Parathyroid adenoma (tissue), 2 donors: ENCODE results near the gene OBSCN.

Experiments used
- H2AFZ ChIP-seq: fragments of 300-600 bp; sonication (generic); one replicate; pipeline ENCODE4 v1.7.0; 2017; ENCODE audit warnings: antibody characterized with exemption, mild to moderate bottlenecking
- H3K27ac ChIP-seq: fragments of 300-600 bp; sonication (generic); one replicate; pipeline ENCODE4 v1.7.0; 2017
- H3K27me3 ChIP-seq: fragments of 300-600 bp; sonication (generic); one replicate; pipeline ENCODE4 v1.7.0; 2017; ENCODE audit warnings: low read length; ENCODE audit not compliant: control insufficient read depth, insufficient read depth
- H3K36me3 ChIP-seq: fragments of 300-600 bp; sonication (generic); one replicate; pipeline ENCODE4 v1.7.0; 2017; ENCODE audit warnings: low read length; ENCODE audit not compliant: control insufficient read depth, insufficient read depth
- H3K4me1 ChIP-seq: fragments of 300-600 bp; sonication (generic); one replicate; pipeline ENCODE4 v1.7.0; 2017; ENCODE audit warnings: control low read depth
- H3K4me2 ChIP-seq: fragments of 300-600 bp; sonication (generic); one replicate; pipeline ENCODE4 v1.7.0; 2017; ENCODE audit warnings: low read length
- H3K4me3 ChIP-seq: fragments of 300-600 bp; sonication (generic); one replicate; pipeline ENCODE4 v1.7.0; 2017; ENCODE audit warnings: low read depth, low read length
- H3K79me2 ChIP-seq: fragments of 300-600 bp; sonication (generic); one replicate; pipeline ENCODE4 v1.7.0; 2017; ENCODE audit warnings: control low read depth
- H3K9ac ChIP-seq: fragments of 300-600 bp; sonication (generic); one replicate; pipeline ENCODE4 v1.7.0; 2017; ENCODE audit warnings: mild to moderate bottlenecking
- H3K9me3 ChIP-seq: fragments of 300-600 bp; sonication (generic); one replicate; pipeline ENCODE4 v1.7.0; 2017; ENCODE audit warnings: low read length; ENCODE audit not compliant: control insufficient read depth
- TF ChIP-seq, protein P1 (sequence below): fragments of 300-600 bp; sonication (generic); IDR thresholded peaks from one replicate; pipeline ENCODE4 v1.7.0; 2017; ENCODE audit warnings: antibody characterized with exemption, mild to moderate bottlenecking
- donor health status: primary hyperparathyroidism.

The OBSCN gene

DNA sequence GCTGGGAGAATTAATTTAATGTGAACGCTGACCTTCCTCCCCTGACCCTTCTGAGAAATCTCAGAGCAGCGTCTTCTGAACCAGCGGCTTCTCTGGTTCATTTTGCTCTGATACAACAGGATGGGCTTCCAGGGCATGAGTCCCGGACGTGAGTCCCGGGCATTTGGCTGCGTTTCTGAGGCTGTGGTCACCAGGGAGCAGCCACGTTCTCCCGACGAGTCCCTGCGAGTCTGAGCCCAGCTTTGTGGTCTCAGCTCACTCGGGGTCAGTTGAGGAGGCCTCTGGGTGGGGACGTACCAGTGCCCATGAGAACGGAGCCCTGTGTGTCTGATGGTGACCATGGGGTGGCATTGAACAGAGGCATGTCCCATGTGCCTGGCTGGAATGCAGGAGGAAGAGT, 17.7 kb upstream of the OBSCN start:
- Histone ChIP-seq H3K4me3 (no peak overlapping the region), H3K27ac (no peak overlapping the region), H3K4me2 (no peak overlapping the region), H2AFZ (no peak overlapping the region), H3K27me3 (no peaks in the 10 kb centered on the region), H3K9me3 (no peaks in the 10 kb centered on the region), H3K36me3 (no peaks in the 10 kb centered on the region), H3K9ac (no peak overlapping the region), H3K4me1 (no peaks in the 10 kb centered on the region), H3K79me2 (no peaks in the 10 kb centered on the region)
- TF ChIP-seq, protein P1, sequence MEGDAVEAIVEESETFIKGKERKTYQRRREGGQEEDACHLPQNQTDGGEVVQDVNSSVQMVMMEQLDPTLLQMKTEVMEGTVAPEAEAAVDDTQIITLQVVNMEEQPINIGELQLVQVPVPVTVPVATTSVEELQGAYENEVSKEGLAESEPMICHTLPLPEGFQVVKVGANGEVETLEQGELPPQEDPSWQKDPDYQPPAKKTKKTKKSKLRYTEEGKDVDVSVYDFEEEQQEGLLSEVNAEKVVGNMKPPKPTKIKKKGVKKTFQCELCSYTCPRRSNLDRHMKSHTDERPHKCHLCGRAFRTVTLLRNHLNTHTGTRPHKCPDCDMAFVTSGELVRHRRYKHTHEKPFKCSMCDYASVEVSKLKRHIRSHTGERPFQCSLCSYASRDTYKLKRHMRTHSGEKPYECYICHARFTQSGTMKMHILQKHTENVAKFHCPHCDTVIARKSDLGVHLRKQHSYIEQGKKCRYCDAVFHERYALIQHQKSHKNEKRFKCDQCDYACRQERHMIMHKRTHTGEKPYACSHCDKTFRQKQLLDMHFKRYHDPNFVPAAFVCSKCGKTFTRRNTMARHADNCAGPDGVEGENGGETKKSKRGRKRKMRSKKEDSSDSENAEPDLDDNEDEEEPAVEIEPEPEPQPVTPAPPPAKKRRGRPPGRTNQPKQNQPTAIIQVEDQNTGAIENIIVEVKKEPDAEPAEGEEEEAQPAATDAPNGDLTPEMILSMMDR: no peak

DNA sequence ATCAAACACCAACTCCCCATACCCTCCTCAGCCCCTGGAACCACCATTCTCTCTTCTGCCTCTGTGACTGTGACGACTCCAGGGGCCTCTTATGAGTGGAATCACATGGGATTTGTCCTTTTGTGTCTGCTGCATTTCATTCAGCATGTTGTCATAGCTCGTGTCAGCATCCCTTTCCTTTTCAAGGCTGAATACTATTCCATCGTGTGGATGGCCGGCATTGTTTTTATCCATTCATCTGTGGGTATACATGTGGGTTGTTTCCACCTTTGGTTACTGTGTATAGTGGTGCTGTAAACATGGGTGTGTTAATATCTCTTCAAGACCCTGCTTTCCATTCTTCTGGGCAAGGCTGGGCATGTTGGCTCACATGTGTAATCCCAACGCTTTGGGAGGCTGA, 17.1 kb upstream of the OBSCN start:
- no peaks in the 10 kb centered on the region for H3K36me3 ChIP-seq
- TF ChIP-seq, protein P1: no peak
- H3K9ac ChIP-seq: no peak overlapping the region
- H2AFZ ChIP-seq: no peak overlapping the region
- no peak overlapping the region for H3K27ac ChIP-seq
- H3K4me3 ChIP-seq: no peak overlapping the region
- H3K4me2 ChIP-seq: no peak overlapping the region
- no peaks in the 10 kb centered on the region for H3K79me2 ChIP-seq
- H3K9me3 ChIP-seq: no peaks in the 10 kb centered on the region
- no peaks in the 10 kb centered on the region for H3K4me1 ChIP-seq
- no peaks in the 10 kb centered on the region for H3K27me3 ChIP-seq

DNA sequence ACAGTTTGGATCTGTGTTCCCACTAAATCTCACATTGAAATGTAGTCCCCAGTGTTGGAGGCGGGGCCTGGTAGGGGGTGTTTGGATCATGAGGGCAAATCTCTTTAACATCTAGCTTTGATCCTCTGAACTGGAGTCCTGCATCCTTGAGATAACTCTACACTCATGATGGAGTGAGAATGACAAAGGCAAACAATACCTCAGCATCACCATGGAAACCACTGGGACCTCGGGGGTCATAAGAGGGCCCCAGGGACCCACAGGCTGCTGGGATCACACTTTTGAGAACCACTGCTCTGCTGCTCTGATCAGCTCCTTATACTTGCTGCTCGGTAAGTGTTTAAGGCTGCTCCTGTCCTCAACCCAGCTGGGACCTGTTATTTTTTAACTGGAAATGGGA, 13.4 kb upstream of the OBSCN start:
- Histone ChIP-seq H3K4me3 (no peak overlapping the region), H3K9ac (no peak overlapping the region), H3K4me2 (no peak overlapping the region), H2AFZ (no peak overlapping the region), H3K36me3 (no peaks in the 10 kb centered on the region), H3K79me2 (no peaks in the 10 kb centered on the region), H3K9me3 (no peaks in the 10 kb centered on the region), H3K4me1 (no peaks in the 10 kb centered on the region), H3K27ac (no peak overlapping the region), H3K27me3 (no peaks in the 10 kb centered on the region)
- TF ChIP-seq, protein P1: no peak

DNA sequence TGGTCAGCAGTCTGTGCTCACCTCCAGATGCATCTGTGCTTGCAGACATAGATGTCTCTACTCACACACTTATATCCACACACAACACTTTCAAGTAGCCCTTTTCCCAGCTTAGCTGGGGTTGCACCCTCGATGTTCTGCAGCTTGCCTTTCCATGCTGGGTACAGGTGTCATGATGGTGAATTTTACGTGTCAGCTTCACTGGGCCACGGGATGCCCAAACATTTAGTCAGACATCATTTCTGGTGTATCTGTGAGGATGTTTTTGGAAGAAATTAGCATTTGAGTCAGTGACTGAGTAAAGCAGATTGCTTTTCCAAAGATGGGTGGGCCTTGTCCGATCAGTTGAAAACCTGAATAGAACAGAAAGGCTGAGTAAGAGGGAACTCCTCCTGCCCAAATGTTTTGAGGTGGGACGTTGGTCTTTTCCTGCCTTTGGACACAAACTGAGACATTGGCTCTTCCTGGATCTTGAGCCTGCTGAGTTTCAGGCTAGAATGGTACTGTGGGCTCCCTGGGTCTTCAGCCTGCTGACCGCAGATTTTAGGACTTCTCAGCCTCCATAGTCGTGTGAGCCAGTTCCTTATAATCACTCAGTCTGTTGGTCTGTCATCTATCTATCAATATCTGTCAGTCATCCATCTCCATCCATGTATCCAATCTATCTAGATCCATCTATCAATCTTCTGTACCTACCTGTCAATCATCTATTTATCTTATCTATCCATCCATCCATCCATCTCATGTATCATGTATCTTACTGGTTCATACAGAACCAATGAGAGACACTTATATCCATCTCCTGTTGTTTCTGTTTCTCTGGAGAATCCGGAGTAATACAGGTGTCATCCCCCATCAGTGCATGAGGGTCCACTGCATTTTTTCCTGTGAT, 12.7 kb upstream of the OBSCN start:
- no peaks in the 10 kb centered on the region for H3K79me2 ChIP-seq
- TF ChIP-seq, protein P1: no peak
- no peak overlapping the region for H3K9ac ChIP-seq
- H3K27me3 ChIP-seq: no peaks in the 10 kb centered on the region
- H3K27ac ChIP-seq: no peak overlapping the region
- no peak overlapping the region for H2AFZ ChIP-seq
- no peaks in the 10 kb centered on the region for H3K9me3 ChIP-seq
- no peaks in the 10 kb centered on the region for H3K36me3 ChIP-seq
- no peak overlapping the region for H3K4me3 ChIP-seq
- no peaks in the 10 kb centered on the region for H3K4me1 ChIP-seq
- H3K4me2 ChIP-seq: no peak overlapping the region
